Panc1 (cell line): ENCODE results near the gene ZNF90. TPM values are rescaled to one million over a fixed set of nuclear protein-coding genes. Genes with fewer than 3 reads are reported as not detected.
"Not testable (repeated sequence)": the region's sequence is repeated elsewhere in the genome, so short reads cannot be mapped to it uniquely, and the experiment has no call there.

Source experiments
- ATAC-seq: fragments of 200-7000 bp; cut with Tn5 transposase; 2 replicates; pipeline ENCODE4 v1.9.1; 2020; ENCODE audit warnings: mild to moderate bottlenecking, moderate library complexity
- BruUV-seq: library from RNA; stranded (reverse); fragments of 400-500 nt; replicated peaks from 2 replicates; lab custom pipeline; 2021; lab: Mats Ljungman, UMichigan
- CTCF ChIA-PET: fragments of 300-600 bp; sonication (Branson Sonifier 250); formaldehyde crosslinking; loops from one replicate; lab custom pipeline; 2022; ENCODE audit warnings: antibody characterized with exemption; lab: Charles Lee
- POLR2A ChIA-PET: fragments of 300-600 bp; sonication (Branson Sonifier 250); formaldehyde crosslinking; loops from one replicate; lab custom pipeline; 2022; ENCODE audit warnings: antibody characterized with exemption; lab: Charles Lee
- DNase-seq: peaks from one replicate; pipeline ENCODE4 v3.0.0-alpha.2; 2010; ENCODE audit warnings: low read depth, low spot score
- H3K27ac ChIP-seq: 2 replicates; pipeline ENCODE4 v1.5.1; 2011; ENCODE audit warnings: mild to moderate bottlenecking, low read length, inconsistent platforms
- H3K27me3 ChIP-seq: fragments of 200-500 bp; sonication (Bioruptor generic); 2 replicates; pipeline ENCODE4 v1.6.0; 2014; ENCODE audit warnings: low read length, inconsistent platforms; ENCODE audit not compliant: control insufficient read depth, insufficient read depth
- H3K36me3 ChIP-seq: fragments of 200-500 bp; sonication (Bioruptor generic); 2 replicates; pipeline ENCODE4 v1.5.1; 2014; ENCODE audit warnings: inconsistent platforms, mild to moderate bottlenecking, low read length, moderate library complexity; ENCODE audit not compliant: control insufficient read depth, insufficient read depth
- H3K4me1 ChIP-seq: 2 replicates; pipeline ENCODE4 v1.5.1; 2011; ENCODE audit warnings: inconsistent platforms, mild to moderate bottlenecking, low read length, moderate library complexity; ENCODE audit not compliant: control insufficient read depth, insufficient read depth
- H3K4me3 ChIP-seq, 2 experiments: 2 replicates each; pipeline ENCODE4 v1.5.1; 2011 to 2012; ENCODE audit warnings: low read depth in 2 of 2, low read length in 2 of 2, mild to moderate bottlenecking in 2 of 2, inconsistent platforms in 1 of 2, moderate library complexity in 1 of 2
- H3K9me3 ChIP-seq: fragments of 200-500 bp; sonication (Bioruptor generic); 2 replicates; pipeline ENCODE4 v1.5.1; 2014; ENCODE audit warnings: low read depth, mild to moderate bottlenecking, inconsistent platforms, low read length, moderate library complexity; ENCODE audit not compliant: control insufficient read depth, insufficient read depth
- POLR2AphosphoS5 ChIP-seq: IDR thresholded peaks from 2 replicates; pipeline ENCODE4 v1.6.1; 2012; ENCODE audit warnings: mild to moderate bottlenecking, low read depth, low read length, moderate library complexity
- REST ChIP-seq, 2 experiments: IDR thresholded peaks; 2 replicates each; pipeline ENCODE4 v1.6.1; 2011 to 2012; ENCODE audit warnings: low read depth in 2 of 2, control low read depth in 1 of 2, low read length in 1 of 2, mild to moderate bottlenecking in 1 of 2, moderate library complexity in 1 of 2; ENCODE audit not compliant: insufficient read depth in 1 of 2
- SIN3A ChIP-seq: IDR thresholded peaks from 2 replicates; pipeline ENCODE4 v1.6.1; 2012; ENCODE audit warnings: low read depth, mild to moderate bottlenecking, low read length, moderate library complexity, borderline replicate concordance; ENCODE audit not compliant: insufficient read depth
- TCF7L2 ChIP-seq: IDR thresholded peaks from 2 replicates; pipeline ENCODE4 v1.6.1; 2011; ENCODE audit warnings: mild to moderate bottlenecking, low read depth, low read length, inconsistent platforms
- in situ Hi-C: cut with HindIII; loops from 2 replicates; pipeline ENCODE4 v1.10.0; 2016; ENCODE audit warnings: low sequenced_read_pairs, low pct_unique_long_range_greater_than_20kb
- intact Hi-C: fragments of 100-400 bp; cut with micrococcal nuclease; formaldehyde crosslinking; loops from one replicate; pipeline ENCODE4 v1.10.0; 2022; ENCODE audit not compliant: unreplicated experiment
- total RNA-seq: library from RNA; stranded (reverse); gene quantifications from one replicate; pipeline ENCODE4 v1.2.1, GENCODE V29; 2021; ENCODE audit not compliant: unreplicated experiment
- TF ChIP-seq, protein P1 (sequence below): fragments of 450-650 bp; IDR thresholded peaks from 2 replicates; pipeline ENCODE4 v1.5.1; 2017; ENCODE audit warnings: mild to moderate bottlenecking

ZNF90 gene
- total RNA-seq, 1 experiment from 2014 or later = 7.5 TPM

DNA sequence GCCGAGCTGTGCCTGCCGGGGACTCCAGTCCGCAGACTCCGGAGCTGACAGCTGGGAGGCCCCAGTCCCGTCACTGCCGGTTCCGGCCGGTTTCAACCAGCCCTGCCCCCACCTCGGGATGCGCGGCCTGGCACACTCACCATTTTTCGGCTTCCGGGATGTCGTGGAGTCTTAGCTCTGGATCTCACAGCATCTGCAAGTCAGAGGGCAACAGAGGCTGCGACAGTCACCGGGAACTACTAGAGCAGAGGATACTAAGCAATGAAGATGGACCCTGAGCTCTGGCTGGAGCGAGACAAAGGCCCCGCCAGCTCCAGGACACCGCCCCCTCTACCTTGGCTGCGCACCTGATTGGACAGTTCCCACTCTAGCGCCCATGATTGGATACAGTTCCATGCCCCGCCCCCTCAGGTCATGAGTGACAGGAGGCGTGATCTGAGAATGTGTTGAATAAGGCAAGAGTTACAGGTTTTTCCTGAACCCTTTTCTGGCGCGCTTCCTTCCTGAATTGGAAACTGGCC, 38.5 kb upstream of the ZNF90 start, which contains the start of gene ZNF682:
TSS of gene ZNF682 (minus strand) at position 303 of the 521 bp plus-strand sequence. CDS start at position 143, 160 bp downstream.
- H3K9me3 ChIP-seq = no peaks in the 10 kb centered on the region
- 0 out of 2 replicates have a peak, but pooled peaks cover 6% of the 10 kb centered on the region for H3K4me1 ChIP-seq
- CTCF ChIA-PET = no interaction called here
- no TSS peak for BruUV-seq
- peak within 1 kb of the TSS; percentile 78 for H3K27ac ChIP-seq
- peak within 1 kb of the TSS; percentile 71 to 82 for H3K4me3 ChIP-seq
- ATAC-seq (peak; percentile 99), DNase-seq (peak; percentile 57)
- in situ Hi-C loops = no loop called here
- TF ChIP-seq POLR2AphosphoS5 = peak; percentile 50; the same call in 1 of the 2 replicates
- no peak for TF ChIP-seq REST (IDR thresholded peaks at IDR 0.05; ENCODE audit: insufficient read depth in 1 of 2, low read depth in 2 of 2, low read length in 1 of 2)
- peak; percentile 96 for TF ChIP-seq SIN3A
- H3K36me3 ChIP-seq = no peaks in the 10 kb centered on the region
- intact Hi-C loops = no loop called here
- no peaks in the 10 kb centered on the region for H3K27me3 ChIP-seq
- POLR2A ChIA-PET = interaction anchor here (0.6 to 0.7 kb wide), 2 partner anchors 137 to 385 kb away, joined by 4 to 5 read pairs; no protein-coding TSS in a partner anchor

GRCh38 chr19:20044663-20045062, 33.1 kb upstream of the ZNF90 start:
- POLR2A ChIA-PET = no interaction called here
- no peak for TF ChIP-seq POLR2AphosphoS5
- TF ChIP-seq REST (IDR thresholded peaks at IDR 0.05; ENCODE audit: insufficient read depth in 1 of 2, low read depth in 2 of 2, low read length in 1 of 2) = no peak
- no peak for TF ChIP-seq TCF7L2
- TF ChIP-seq, protein P1, sequence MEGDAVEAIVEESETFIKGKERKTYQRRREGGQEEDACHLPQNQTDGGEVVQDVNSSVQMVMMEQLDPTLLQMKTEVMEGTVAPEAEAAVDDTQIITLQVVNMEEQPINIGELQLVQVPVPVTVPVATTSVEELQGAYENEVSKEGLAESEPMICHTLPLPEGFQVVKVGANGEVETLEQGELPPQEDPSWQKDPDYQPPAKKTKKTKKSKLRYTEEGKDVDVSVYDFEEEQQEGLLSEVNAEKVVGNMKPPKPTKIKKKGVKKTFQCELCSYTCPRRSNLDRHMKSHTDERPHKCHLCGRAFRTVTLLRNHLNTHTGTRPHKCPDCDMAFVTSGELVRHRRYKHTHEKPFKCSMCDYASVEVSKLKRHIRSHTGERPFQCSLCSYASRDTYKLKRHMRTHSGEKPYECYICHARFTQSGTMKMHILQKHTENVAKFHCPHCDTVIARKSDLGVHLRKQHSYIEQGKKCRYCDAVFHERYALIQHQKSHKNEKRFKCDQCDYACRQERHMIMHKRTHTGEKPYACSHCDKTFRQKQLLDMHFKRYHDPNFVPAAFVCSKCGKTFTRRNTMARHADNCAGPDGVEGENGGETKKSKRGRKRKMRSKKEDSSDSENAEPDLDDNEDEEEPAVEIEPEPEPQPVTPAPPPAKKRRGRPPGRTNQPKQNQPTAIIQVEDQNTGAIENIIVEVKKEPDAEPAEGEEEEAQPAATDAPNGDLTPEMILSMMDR = no peak
- no peak for DNase-seq

DNA sequence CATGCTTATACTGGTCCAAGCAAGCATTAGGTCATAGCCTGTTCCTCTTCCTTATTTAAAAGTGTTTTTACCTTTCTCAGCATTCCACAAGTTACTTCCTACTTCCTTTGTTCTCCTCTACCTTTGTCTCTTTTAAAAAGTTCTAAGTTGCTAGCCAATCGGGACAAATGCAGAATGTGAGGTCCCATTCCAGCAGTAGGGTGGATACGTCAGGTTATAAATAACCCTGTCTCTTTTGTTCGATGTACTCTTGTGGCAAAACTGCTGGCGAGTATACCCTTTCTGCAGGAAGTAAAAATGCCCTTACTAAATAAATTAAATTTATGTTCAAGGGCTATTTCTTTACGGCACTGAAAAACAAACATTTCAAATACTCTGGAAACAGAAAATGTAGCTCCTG, 32.1 kb upstream of the ZNF90 start:
- H3K27ac ChIP-seq, POLR2A ChIA-PET, H3K36me3 ChIP-seq, H3K4me1 ChIP-seq, ATAC-seq, H3K27me3 ChIP-seq, in situ Hi-C loops, DNase-seq, H3K4me3 ChIP-seq, H3K9me3 ChIP-seq, BruUV-seq, intact Hi-C loops, CTCF ChIA-PET: not testable (repeated sequence)

More at GRCh38 chr19:20044663-20045062, 33.1 kb upstream of the ZNF90 start:
- Histone ChIP-seq H3K36me3 (no peaks in the 10 kb centered on the region), H3K27me3 (no peaks in the 10 kb centered on the region), H3K4me3 (no peak overlapping the region), H3K9me3 (no peaks in the 10 kb centered on the region), H3K27ac (no peak overlapping the region), H3K4me1 (no peaks in the 10 kb centered on the region)
- ATAC-seq = no peak
- intact Hi-C loops = no loop called here
- in situ Hi-C loops = no loop called here
- CTCF ChIA-PET = no interaction called here
- BruUV-seq = no TSS peak
